Endothelial cell of umbilical vein (primary cell): ENCODE measurements around the gene PTGES3L. TPM values are rescaled to one million over a fixed set of nuclear protein-coding genes. Genes with fewer than 3 reads are reported as not detected.

Experiments
- BruUV-seq: library from RNA; stranded (reverse); fragments of 400-500 nt; replicated peaks from 2 replicates; lab custom pipeline; 2021; lab: Mats Ljungman, UMichigan
- CTCF ChIA-PET: fragments of 300-600, 350-600 bp; sonication (Branson Sonifier 250); formaldehyde crosslinking; loops from one replicate; lab custom pipeline; 2021; ENCODE audit warnings: antibody characterized with exemption, inconsistent platforms; lab: Charles Lee
- POLR2A ChIA-PET: fragments of 300-600, 350-600 bp; sonication (Branson Sonifier 250); formaldehyde crosslinking; loops from one replicate; lab custom pipeline; 2021; ENCODE audit warnings: antibody characterized with exemption, inconsistent platforms; lab: Charles Lee
- DNase-seq: peaks from one replicate; pipeline ENCODE4 v3.0.0-alpha.2; 2011; ENCODE audit warnings: low read depth, low spot score
- FAIRE-seq: peaks from 2 replicates; lab custom pipeline; 2011; peaks lifted over from hg19 to GRCh38; lab: Jason Lieb, UNC
- H2AFZ ChIP-seq: 2 replicates; pipeline ENCODE4 v1.6.0; 2012; ENCODE audit warnings: low read depth, low read length, control low read depth, inconsistent platforms
- H3K27ac ChIP-seq: 2 replicates; pipeline ENCODE4 v1.5.1; 2011; ENCODE audit warnings: low read depth, mild to moderate bottlenecking, control low read depth, low read length, moderate library complexity; ENCODE audit not compliant: insufficient read depth
- H3K27me3 ChIP-seq, 2 experiments: 2 replicates each; pipeline versions ENCODE4 v1.6.0 to v1.6.1; 2011; ENCODE audit warnings: low read length in 2 of 2, mixed read lengths in 1 of 2; ENCODE audit not compliant: control insufficient read depth in 2 of 2, insufficient read depth in 2 of 2
- H3K36me3 ChIP-seq, 2 experiments: 2 replicates in 1 of 2; 3 replicates in 1 of 2; pipeline ENCODE4 v1.5.1; 2011; ENCODE audit warnings: low read length in 2 of 2, mild to moderate bottlenecking in 1 of 2, moderate library complexity in 1 of 2; ENCODE audit not compliant: control insufficient read depth in 2 of 2, insufficient read depth in 2 of 2; ENCODE audit errors: extremely low read depth in 1 of 2
- H3K4me1 ChIP-seq: 3 replicates; pipeline ENCODE4 v1.5.1; 2011; ENCODE audit warnings: mild to moderate bottlenecking, low read length; ENCODE audit not compliant: control insufficient read depth, insufficient read depth; ENCODE audit errors: extremely low read depth
- H3K4me2 ChIP-seq: 2 replicates; pipeline ENCODE4 v1.6.1; 2011; ENCODE audit warnings: low read length, control low read depth, mixed read lengths; ENCODE audit not compliant: insufficient read depth
- H3K4me3 ChIP-seq, 3 experiments: fragments of 200-600 bp in 1 of 3; sonication (generic), shearing (Covaris generic) in 1 of 3; replicated peaks in 1 of 3; 2 replicates each; pipeline ENCODE4 v1.5.1; 2011 to 2016; ENCODE audit warnings: control low read depth in 3 of 3, low read length in 3 of 3, mild to moderate bottlenecking in 2 of 3, inconsistent platforms in 1 of 3, low read depth in 1 of 3, moderate library complexity in 1 of 3; ENCODE audit not compliant: insufficient read depth in 1 of 3
- H3K79me2 ChIP-seq: 2 replicates; pipeline ENCODE4 v1.6.0; 2012; ENCODE audit warnings: low read length, inconsistent platforms; ENCODE audit not compliant: control insufficient read depth, insufficient read depth
- H3K9ac ChIP-seq: replicated peaks from 2 replicates; pipeline ENCODE3; 2011; ENCODE audit warnings: low read length, control low read depth; ENCODE audit not compliant: insufficient read depth; ENCODE audit errors: extremely low read depth
- H3K9me1 ChIP-seq: replicated peaks from 3 replicates; pipeline ENCODE4 v1.6.0; 2011; ENCODE audit warnings: mild to moderate bottlenecking, low read length; ENCODE audit not compliant: control insufficient read depth, insufficient read depth; ENCODE audit errors: extremely low read depth
- H3K9me3 ChIP-seq: replicated peaks from 2 replicates; pipeline ENCODE4 v1.5.1; 2012; ENCODE audit warnings: low read length, inconsistent platforms; ENCODE audit not compliant: control insufficient read depth, insufficient read depth
- H4K20me1 ChIP-seq: replicated peaks from 2 replicates; pipeline ENCODE3; 2011; ENCODE audit warnings: mild to moderate bottlenecking, low read length; ENCODE audit not compliant: control insufficient read depth, insufficient read depth; ENCODE audit errors: extremely low read depth
- FOS ChIP-seq: IDR thresholded peaks from 2 replicates; pipeline ENCODE4 v1.6.1; 2011; ENCODE audit warnings: mild to moderate bottlenecking, low read length, moderate library complexity, borderline replicate concordance; ENCODE audit not compliant: insufficient read depth
- MYC ChIP-seq: IDR thresholded peaks from one replicate; pipeline ENCODE4 v1.6.1; 2011; ENCODE audit warnings: mild to moderate bottlenecking, low read depth, low read length
- POLR2A ChIP-seq: IDR thresholded peaks from 2 replicates; pipeline ENCODE4 v1.6.1; 2012; ENCODE audit warnings: low read depth, mild to moderate bottlenecking, control low read depth, low read length
- dilution Hi-C: fragments of 300-500 bp; cut with MboI; formaldehyde crosslinking; loops from one replicate; pipeline ENCODE4 v1.15.0; 2019; ENCODE audit warnings: low sequenced_read_pairs; ENCODE audit not compliant: extremely low pct_ligation_motif_present
- intact Hi-C: fragments of 100-400 bp; cut with micrococcal nuclease; formaldehyde crosslinking; loops from one replicate; pipeline ENCODE4 v1.10.0; 2022
- polyA plus RNA-seq, 4 experiments: library from polyadenylated mRNA; depleted of rRNA in 3 of 4; stranded (reverse) in 3 of 4; unstranded in 1 of 4; fragments of >200 nt; gene quantifications; 2 replicates each; pipeline versions ENCODE4 v1.2.1 to v1.2.3, GENCODE V29; 2011 to 2012; ENCODE audit warnings: missing spikeins in 1 of 4
- total RNA-seq: library from RNA; stranded (reverse); gene quantifications from 2 replicates; pipeline ENCODE4 v1.2.3, GENCODE V29; 2021
- TF ChIP-seq, protein P1 (sequence below): IDR thresholded peaks from 2 replicates; pipeline ENCODE4 v1.6.1; 2011; ENCODE audit not compliant: insufficient read depth, insufficient read length
- TF ChIP-seq, protein P2 (sequence below), 2 donors: IDR thresholded peaks; 1 replicate in 1 of 2; 2 replicates in 1 of 2; pipeline ENCODE4 v1.5.1; 2011; ENCODE audit warnings: low read length in 2 of 2, mild to moderate bottlenecking in 2 of 2, moderate library complexity in 2 of 2, control low read depth in 1 of 2, inconsistent platforms in 1 of 2, low read depth in 1 of 2; ENCODE audit not compliant: insufficient read depth in 1 of 2; ENCODE audit errors: extremely low read depth in 1 of 2

The PTGES3L gene
- total and polyA plus RNA-seq, 2 donors (not counting 3 experiments of a cell fraction or from before 2014, with no cell fraction given): 0.23 TPM; not detected in 1

DNA sequence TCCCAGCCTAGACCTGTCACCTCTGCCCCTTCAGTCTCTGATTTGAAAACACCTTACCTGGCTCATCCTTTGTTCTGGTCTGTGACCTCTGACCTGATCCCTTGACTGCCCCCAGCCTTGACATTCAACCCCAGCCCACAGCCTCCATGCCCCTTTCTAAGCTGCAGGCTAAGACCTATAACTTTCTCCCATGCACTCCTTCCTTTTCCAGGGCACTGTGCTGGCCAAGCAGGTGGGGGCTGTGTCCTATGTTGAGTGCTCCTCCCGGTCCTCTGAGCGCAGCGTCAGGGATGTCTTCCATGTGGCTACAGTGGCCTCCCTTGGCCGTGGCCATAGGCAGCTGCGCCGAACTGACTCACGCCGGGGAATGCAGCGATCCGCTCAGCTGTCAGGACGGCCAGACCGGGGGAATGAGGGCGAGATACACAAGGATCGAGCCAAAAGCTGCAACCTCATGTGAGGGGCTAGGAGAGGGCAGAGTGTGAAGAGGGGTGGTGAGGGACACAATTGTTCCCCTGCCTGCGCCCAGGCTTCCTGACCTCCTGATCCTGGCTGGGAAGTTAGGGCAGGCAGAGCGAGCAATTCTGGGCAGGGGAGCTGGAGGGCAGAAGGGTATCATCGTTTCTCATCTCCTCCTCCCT, 48.5 kb upstream of the PTGES3L start:
- Histone ChIP-seq H2AFZ (no peak overlapping the region), H3K27ac (no peak overlapping the region), H3K4me1 (peaks cover 3% of the 10 kb centered on the region), H3K9me3 (no peaks in the 10 kb centered on the region), H3K79me2 (no peaks in the 10 kb centered on the region), H3K4me3 (no peak overlapping the region), H3K36me3 (no peaks in the 10 kb centered on the region), H4K20me1 (no peaks in the 10 kb centered on the region), H3K27me3 (peaks cover 0 to 1% of the 10 kb centered on the region in 2 experiments), H3K9me1 (no peaks in the 10 kb centered on the region), H3K4me2 (no peak overlapping the region), H3K9ac (no peak overlapping the region)
- no peak for FAIRE-seq
- dilution Hi-C loops: no loop called here
- ChIA-PET CTCF (no interaction called here), POLR2A (no interaction called here)
- BruUV-seq: no TSS peak
- intact Hi-C loops: no loop called here
- no peak for DNase-seq
- TF ChIP-seq FOS: no peak
- TF ChIP-seq, protein P1, sequence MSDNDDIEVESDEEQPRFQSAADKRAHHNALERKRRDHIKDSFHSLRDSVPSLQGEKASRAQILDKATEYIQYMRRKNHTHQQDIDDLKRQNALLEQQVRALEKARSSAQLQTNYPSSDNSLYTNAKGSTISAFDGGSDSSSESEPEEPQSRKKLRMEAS: no peak
- TF ChIP-seq MYC: no peak
- TF ChIP-seq POLR2A: no peak
- TF ChIP-seq, protein P2, sequence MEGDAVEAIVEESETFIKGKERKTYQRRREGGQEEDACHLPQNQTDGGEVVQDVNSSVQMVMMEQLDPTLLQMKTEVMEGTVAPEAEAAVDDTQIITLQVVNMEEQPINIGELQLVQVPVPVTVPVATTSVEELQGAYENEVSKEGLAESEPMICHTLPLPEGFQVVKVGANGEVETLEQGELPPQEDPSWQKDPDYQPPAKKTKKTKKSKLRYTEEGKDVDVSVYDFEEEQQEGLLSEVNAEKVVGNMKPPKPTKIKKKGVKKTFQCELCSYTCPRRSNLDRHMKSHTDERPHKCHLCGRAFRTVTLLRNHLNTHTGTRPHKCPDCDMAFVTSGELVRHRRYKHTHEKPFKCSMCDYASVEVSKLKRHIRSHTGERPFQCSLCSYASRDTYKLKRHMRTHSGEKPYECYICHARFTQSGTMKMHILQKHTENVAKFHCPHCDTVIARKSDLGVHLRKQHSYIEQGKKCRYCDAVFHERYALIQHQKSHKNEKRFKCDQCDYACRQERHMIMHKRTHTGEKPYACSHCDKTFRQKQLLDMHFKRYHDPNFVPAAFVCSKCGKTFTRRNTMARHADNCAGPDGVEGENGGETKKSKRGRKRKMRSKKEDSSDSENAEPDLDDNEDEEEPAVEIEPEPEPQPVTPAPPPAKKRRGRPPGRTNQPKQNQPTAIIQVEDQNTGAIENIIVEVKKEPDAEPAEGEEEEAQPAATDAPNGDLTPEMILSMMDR (IDR thresholded peaks at IDR 0.05; ENCODE audit: extremely low read depth in 1 of 2, insufficient read depth in 1 of 2, low read depth in 1 of 2, low read length in 2 of 2): no peak
